DMS153 (cell line): ENCODE data around the gene ZNF74.

ENCODE experiments used
- DNase-seq: peaks from one replicate; lab custom pipeline; 2025; lab: John Stamatoyannopoulos, UW

Gene ZNF74

DNA sequence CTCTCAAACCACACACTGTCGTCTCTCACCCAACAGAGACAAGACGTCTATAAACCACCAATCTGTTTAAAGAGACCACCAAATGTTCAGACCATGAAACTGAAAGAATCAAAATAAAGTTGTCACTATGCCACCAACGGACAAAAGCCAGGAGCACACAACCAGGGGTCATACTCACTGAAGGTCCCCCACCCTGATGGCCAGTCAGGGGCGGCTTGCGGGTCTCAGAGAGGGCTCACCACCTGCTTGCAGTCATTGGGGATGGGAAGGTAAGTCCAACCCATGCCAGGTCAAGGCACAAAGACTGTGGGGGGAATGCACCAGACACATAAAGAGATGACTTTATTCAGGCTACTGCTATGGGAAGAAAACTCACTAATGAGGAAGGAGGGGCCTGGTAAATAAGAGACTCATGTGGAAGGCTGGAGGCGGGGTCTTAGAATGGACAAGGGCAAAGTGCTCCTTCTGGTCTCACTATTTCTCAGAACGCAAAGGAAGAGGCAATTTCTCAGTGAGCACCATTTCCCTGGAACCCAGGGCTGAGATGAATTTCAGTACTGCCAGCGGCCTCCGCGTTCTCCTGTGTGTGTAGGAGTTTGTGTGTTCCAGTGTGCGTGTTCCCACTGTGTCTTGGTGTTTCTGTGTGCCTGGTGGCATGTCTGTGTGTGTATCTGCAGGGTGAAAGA is 26.3 kb downstream of the ZNF74 start:
- DNase-seq: no peak

DNA sequence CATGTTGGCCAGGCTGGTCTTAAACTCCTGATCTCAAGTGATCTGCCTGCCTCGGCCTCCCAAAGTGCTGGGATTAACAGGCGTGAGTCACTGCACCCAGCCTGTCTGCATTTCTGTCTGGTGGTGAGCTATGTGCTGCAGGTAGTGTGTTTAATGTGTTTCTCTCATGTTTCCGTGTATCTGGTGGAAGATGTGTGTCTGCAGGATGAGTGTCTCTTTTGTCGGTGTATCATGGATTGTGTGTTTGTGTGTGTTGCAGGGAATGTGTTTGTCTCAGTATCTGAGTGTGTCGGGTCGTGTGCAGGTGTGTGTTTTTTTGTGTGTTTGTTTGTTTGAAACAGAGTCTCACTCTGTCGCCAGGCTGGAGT is 27.5 kb downstream of the ZNF74 start:
- no peak for DNase-seq

DNA sequence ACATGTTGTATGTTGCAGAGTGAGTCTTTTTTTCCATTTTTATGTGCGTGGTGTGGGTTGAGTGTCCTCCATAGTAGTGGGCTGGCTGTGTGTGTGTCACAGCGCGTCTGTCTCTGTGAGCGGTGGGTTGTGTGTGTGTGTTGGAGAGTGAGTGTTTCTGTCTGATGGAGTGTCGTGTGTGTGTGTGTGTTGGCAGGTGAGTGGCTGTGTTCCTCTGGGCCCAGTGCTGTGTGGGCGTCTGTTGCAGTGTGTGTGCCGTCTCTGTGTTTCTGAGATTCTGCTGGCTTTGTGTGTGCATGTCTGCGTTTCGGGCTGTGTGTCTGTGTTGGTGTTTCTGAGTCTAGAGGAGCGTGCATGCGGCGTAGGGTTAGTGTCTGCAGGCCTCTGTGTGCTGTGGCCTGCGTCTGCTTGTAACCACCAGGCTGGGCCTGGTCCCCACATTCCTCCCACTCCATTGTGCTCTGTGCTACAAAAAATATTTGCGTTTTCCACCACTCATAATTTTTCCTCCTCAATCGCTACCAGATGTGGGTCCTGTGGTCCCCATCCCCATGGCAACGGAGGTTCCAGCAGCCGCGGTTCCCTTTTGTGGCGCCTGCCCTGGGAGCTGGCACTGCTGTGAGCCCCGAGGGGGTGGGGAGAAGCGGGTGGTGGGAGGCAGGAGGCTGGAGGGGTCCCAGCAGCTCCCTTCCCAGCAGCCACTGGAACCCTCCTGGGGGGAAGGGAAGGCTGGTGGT is 28.5 kb downstream of the ZNF74 start:
- no peak for DNase-seq

DNA sequence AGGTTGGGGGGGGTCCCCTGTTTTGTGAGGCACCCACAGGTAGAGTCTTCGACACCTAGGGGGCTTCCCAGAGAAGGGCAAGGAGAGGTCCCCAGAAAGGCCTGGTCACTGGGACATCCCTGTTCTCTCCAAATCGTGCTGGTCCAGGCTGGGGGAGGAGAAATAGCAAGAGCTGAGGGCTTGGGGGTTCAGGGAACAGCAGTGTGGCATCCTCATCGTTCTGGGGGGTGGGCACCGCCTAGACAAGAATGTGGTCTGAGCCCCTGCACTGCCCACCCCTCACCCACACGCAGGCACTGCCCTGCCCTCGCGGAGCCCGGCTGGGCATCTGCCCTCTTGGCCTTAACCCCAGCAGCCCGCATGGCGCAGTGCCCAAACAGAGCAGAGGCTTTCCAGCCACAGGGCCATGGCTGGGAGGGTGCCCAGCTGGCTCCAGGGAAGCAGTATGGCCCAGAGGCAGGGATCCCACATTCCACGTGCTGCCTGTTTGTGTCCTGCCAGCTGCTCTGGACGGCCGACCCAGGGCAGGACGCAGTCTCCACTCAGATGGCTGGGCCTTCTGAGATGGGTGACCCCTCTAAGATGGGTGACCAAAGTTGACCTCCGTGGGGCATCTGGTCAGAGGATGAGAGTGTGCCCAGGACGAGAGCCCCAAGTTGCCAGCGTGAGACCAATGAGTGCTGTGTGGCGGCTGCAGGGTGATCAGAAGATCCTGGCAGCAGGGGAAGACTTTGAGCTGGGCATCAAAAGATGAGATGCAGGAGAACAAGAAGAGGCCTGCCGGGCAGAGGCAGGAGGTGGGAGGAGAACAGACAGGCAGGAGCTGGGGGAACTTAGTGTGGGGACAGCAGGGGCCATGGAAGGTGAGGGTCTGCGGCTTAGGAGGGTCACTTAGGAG is 29.3 kb downstream of the ZNF74 start:
- DNase-seq: no peak

DNA sequence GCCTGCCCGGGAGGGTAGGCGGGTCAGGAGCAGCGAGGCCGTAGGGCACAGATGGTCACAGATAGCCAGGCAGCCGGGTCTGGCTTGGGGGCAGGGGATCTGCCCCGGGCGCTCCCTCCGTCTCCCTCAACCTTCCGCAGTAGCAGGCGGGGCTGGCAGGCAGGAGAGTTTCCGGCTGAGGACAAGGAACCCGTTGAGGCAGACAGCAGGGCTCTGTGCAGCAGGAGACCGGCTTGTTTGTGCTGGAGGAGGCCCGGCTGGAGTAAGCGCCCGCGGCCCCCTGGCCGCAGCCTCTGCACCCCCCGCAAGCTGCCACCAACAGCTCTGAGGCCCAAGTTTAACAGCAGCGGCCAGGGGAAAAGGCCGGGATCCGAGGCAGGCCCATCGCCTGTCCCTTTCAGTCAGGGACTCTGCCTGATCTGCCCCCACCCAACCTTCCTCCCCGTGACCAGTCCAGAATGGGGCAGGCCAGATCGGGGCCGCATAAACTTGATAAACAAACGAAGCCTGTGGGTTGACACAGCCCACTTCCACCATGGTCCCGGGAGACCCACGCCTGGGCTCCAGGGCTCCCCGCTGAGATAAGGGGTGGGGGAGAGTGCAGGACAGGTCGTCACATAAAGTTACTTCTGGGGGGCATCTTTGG is 30.1 kb downstream of the ZNF74 start:
- DNase-seq: no peak

DNA sequence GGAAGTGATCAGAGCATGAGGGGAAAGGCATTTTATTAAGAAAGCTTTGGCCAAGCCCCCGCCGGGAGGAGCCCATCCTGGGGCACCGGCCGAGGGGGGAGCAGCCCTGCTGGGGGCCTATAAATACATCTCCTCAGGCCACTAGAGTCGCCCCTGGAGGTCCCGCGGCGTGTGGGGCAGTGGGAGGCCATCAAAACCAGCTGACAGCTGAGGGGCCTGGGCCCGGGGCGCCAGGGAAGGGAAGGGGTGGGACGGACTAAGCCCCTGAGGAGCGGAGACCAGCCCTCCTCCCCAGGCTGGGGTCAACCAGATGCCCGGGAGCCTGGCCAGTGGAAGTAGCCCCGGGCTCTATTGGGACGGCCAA is 30.6 kb downstream of the ZNF74 start:
- DNase-seq: no peak

DNA sequence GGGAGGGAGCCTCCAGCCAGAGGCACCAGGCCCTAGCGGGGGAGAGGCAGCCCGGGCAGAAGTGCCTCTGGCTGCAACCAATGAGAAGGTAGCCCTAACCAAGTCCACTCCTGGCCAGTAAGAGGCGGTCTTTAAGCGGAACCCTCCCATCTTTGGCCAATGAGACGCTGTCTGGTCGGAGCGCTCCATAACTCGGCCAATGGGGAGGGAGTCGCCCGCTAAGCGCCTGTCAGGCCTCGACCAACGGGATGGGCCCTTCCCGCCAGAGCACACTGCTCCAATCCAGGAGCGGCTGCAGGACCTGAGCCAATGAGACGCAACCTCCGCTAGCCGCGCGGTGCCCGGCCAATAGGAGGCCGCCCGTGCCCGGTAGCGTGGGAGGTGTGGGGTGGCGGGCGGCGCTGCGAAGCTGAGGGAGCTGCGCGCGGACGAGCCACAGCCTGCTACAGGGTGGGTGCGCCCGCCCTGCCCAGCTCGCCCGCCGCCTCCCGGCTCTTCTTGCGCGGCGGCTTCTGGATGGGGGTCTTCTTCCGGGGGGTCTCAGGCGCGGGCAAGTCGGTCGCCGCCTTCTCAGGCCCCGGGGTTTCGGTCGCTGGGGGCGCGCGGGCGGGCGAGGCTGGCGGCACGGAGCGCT is 31.1 kb downstream of the ZNF74 start:
- DNase-seq: no peak

DNA sequence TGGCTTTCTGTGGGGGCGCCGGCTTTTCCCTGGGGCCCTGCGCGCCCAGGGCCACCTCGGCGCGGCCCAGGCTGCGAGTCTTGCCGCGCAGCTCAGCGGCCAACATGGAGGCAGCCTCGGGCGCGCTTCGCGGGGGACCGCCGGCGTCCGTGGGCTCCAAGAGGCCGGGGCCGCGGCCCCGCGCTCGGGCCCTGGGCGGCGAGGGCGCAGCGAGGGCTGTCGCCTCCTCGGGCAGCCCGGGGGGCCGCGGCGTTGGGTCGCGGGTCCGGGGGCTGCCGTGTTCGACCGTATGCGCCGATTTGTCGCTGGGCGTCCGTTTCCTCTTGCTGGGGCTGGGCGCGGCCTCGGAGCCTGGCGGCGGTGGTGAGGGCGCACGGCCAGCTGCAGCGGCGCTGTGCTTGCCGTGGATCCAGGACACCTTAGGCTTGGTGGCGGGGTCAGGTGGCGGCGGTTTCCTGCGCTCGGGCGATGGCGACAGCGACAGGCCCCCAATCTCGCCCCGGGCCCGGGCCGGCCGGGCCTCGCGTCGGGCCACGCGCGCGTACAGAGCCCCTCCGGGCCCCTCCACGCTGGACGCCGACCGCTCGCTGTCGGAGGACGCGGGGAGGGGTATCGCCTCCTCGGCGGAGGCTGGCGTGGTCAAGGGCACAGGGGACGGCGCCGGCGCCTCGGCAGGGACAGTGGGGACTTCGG is 31.8 kb downstream of the ZNF74 start:
- DNase-seq: no peak

DNA sequence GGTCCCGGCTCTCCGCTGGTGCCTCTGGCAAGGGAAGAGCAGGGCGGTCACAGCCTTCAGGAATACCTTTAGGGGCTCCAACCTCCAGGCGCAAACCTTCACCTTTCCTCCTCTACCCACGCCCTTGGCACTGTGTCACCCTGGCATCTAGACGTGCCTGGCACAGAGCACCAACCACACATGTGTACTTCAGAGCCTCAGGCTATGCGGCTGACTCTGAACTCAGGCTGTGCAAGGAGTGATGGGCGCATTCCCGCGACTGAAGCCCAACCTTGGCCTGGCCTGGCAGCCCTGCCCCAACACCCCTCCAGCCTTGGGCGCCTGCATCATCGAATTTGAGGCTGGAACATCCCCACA is 32.3 kb downstream of the ZNF74 start:
- no peak for DNase-seq

DNA sequence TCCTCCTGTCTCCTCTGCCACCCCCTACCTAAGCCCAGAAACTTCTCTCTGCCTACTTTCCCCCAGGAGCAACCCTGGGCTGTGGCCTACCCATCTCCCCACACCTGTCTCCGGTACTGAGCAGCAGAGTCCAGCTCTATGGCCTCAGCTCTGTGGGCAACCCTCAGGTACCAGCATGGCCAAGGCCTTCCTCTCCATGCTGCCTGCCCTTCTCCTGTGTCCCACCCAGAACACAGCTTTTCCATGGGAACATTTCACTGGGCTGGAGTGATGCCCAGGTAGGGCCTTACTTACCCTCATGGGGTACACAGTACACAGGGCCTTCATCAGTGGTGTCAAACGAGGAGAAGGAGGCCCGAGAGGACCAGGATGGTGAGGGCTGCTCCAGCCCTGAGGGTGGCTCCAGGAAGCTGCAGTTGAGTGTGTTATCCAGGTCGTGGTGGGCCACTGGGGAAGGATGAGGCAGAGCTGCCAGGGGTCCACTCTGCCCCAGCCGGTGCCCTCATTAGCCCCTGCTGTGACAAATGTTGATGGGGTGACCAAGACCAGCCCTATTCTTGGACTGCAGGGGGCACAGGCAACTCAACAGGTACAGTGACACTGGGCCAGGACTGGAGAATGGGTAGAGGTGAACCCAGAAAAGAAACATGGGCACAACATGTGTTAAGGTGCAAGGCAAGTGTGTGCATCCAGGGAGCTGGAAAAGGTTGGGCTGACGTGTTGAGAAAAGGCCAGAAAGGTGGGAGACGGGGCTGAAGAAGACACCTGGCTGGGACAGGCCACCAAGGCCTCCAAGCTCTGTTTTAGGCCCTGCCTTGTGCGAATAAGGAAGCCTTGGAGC is 33.4 kb downstream of the ZNF74 start:
- DNase-seq: no peak

DNA sequence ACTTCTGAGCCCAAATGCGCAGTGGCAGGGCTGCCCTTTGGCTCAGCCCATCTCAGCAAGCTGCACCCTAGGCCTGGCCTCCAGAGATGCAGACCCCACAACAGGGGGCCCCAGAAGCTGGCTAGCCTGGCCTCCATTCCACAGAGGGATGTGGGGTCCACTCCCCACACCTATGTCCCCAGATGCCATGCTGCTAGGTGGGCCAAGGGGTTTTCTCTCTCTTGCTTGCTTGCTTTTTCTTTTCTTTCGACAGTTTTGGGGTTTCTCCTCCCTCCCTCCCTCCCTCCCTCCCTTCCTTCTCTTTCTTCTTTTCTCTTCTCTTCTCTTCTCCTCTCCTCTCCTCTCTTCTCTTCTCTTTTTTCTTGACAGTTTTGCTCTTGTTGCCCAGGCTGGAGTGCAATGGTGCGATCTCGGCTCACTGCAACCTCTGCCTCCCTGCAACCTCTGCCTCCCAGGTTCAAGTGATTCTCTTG is 34.0 kb downstream of the ZNF74 start:
- no peak for DNase-seq

DNA sequence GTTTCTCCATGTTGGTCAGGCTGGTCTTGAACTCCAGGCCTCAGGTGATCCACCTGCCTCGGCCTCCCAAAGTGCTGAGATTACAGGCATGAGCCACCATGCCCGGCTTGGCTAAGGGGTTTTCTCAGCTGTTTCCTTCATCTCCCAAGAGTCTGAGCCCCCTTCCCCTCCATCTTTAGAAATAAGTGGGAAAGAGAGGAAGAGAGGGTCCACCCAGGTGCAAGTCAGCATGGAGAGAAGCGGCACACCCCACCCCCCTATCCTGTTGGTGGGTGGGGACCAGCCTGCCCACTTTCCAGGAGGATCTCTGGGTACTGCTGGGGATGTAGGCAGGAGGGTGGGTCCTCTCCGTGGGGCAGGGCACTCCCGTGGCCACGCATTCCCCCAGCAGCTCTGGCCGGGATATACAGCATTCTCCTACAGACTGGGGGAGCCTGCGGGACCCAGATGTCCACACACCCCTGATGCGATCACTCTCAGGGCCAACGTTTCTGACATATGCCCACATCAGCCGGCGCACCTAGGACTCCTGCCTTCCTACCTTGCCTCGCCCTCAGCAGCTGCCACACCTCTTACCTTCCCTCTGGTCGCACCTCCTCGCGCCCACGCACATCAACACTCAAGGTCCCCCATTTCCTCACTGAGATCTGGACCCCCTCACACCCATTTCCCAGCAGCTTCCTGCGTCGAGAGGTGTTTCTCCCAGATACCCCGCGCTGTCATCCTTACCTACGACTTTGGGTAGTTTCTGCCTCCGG is 34.7 kb downstream of the ZNF74 start:
- no peak for DNase-seq

DNA sequence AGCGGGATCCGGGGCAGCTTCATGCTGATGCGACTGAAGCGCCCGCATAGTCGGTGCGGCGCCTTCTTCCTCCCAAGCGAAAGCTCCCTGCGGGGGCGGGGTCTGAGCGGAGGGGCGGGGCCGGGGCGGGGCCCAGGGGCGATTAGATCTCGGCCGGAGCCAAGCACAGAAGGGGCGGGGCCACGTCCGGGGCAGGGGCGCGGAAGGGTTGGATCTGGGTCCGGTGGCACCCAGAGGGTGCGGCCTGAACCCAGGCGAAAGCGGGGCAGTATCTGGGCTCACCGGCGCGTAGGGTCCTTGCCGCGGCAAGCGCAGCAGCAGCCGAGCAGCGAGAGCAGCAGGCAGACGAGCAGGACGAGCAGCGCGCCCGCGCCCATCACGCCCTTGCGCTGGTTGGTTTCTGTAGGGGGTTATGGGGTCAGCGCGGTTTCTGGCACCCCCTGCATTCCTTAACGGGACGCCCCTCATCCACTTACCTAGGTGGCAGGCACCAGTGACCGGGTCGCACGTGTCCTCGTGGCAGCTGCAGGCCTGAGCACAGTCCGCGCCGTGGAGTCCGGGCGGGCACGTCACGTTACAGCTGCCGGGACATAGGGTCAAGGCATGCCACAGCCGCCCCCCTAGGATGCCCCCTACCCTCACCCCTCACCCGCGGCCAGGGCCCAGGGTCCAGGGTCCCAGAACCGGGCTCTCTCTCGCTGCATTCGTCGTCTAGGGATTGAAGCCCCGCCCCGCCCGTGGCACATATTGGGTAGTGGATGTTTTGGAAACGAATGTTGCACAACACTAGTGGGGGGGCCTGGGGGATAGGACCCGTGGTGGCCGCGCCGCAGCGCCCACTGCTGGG is 35.5 kb downstream of the ZNF74 start:
- DNase-seq: no peak

DNA sequence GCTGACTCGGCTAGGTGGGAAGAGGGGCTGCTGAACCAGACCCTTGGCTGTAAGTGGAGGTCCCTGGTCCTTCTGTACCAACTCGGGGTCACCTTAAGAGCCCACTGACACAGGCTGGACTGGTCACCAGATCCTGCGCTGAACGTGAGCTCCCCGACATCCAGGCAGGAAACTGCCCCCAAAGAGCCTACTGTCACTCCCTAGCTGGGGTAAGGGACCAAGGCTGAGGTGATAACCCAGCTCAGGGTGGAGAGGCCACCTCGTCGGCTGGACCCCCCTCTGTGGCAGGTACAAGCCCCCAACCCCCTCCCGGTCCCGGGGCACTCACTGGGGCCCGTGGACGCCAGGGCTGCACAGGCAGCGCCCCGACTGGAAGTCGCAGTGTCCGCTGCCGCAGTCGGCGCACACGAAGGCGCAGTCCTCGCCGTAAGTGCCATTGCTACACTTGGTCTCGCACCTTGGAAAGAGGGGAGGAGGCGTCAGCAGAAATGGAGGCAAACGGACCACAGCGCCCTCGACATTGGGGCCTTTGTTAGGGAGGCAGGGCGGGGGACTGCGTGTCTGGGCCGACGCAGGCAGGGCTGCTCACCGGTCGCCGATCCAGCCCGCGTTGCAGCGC is 36.3 kb downstream of the ZNF74 start:
- DNase-seq: no peak

DNA sequence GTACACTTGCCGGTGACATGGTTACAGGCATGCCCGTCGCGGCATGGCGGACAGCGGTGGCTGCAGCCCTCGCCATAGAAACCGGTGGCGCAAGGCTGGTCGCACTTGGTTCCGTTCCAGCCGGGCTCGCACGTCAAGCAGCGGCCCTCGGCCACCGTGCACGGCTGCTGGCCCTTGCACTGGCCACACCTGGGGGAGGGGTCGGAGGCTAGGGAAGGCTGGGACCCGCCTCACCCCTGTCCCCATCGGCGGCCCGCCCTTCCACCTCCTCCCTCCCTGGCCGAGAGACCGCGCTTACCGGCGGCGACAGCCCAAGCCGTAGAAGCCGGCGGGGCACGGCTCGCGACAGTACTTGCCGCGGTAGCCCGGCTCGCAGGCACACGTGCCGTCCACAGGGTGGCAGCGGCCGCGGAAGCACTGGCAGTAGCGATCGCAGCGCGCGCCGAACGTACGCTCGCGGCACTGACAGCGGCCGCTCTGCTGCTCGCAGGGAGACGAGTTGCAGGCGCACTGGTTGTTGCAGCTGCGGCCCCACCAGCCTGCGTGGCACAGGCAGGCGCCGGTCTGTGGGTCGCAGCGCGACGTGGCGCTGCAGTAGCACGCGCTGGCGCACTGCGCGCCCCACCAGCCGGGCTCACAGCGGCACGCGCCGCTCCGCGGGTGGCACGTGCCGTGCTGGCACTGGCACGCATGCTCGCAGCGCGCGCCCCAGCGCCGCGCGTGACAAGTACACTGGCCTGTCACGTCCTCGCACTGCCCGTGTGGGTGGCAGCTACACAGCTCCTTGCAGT is 37.0 kb downstream of the ZNF74 start:
- DNase-seq: no peak

DNA sequence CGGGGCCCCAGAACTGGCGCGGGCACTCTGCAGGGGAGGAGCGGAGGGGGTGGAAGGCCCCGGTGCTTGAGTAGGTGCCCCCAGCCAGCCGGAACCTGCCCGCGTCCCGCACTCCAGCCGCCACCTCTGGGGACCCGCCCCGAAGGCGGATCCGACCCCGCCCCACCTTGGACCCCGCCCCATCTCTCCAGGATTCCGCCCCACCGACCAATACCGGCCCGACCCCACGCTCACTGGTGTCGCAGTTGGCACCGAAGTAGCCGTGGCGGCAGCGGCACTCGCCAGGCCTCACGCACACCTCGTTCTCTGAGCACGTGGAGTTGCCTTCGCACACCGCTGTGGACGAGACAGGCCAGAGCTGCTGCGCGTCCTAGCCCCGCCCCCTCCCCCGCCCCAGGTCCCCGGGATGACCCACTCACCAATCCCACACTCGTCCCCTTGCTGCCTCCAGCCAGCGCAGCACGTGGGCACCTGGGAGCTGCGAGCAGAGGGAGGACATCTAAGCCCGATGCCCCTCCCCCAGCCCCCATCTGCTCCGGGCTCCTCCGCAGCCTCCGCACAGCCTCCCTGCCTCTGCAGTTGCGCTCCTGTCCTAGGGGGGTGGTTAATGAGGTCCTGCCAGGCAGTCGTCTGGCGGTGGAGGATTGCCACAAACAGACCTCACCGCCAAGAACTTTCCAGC is 37.7 kb downstream of the ZNF74 start:
- no peak for DNase-seq

DNA sequence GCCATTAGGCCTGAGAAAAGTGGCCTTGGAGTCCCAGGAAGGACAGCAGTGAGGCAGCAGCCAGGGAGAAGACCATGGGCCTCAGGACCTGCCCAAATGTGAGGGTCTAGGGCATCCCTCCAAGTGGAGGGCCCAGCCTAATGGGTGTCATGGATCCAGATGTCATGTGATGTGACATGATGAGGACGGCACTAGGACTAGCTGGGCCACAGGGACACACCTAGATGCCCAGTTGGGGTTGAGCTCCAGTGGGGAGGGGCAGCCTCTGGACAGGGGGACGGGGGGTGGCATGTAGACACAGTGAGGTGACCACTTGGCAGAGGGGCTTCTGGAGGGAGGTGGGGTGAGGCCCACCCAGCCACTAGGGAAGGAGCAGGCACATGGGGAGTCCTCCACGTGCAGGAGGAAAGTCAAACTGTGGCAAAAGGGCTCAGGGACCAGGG is 38.3 kb downstream of the ZNF74 start:
- no peak for DNase-seq
